Astrocyte of the hippocampus (primary cell): ENCODE measurements around the gene PCED1A.
A peak's percentile ranks its signal among the peaks of the same experiment; 100 is the strongest.

Experiments used
- DNase-seq: peaks from one replicate; pipeline ENCODE4 v3.0.0; 2011; ENCODE audit warnings: low read depth, low spot score

The PCED1A gene

GRCh38 chr20:2804852-2805688 is 35.4 kb downstream of the PCED1A start:
- peak; percentile 23 for DNase-seq

- no peak for DNase-seq
Observed at GRCh38 chr20:2804041-2804828, 36.2 kb downstream of the PCED1A start.

GRCh38 chr20:2801286-2801728 is 39.1 kb downstream of the PCED1A start:
- DNase-seq: no peak

GRCh38 chr20:2800521-2801285 is 39.8 kb downstream of the PCED1A start, which contains the start of gene CPXM1:
Gene CPXM1, minus strand, starts transcription at chr20:2800627. Its CDS starts 55 bp downstream, at chr20:2800572.
- DNase-seq: peak; percentile 51

GRCh38 chr20:2799688-2800520 is 40.6 kb downstream of the PCED1A start:
- DNase-seq: peak; percentile 51

- no peak for DNase-seq
Observed at GRCh38 chr20:2799271-2799670, 41.2 kb downstream of the PCED1A start.

- DNase-seq: no peak
Observed at GRCh38 chr20:2798814-2799213, 41.6 kb downstream of the PCED1A start.

- DNase-seq: no peak
Observed at GRCh38 chr20:2798095-2798805, 42.2 kb downstream of the PCED1A start.

- DNase-seq: no peak
Observed at GRCh38 chr20:2797136-2797983, 43.1 kb downstream of the PCED1A start.

GRCh38 chr20:2796011-2796660 is 44.3 kb downstream of the PCED1A start:
- DNase-seq: no peak

- DNase-seq: no peak
Observed at GRCh38 chr20:2795451-2795850, 45.0 kb downstream of the PCED1A start.

GRCh38 chr20:2794866-2795447 is 45.5 kb downstream of the PCED1A start:
- no peak for DNase-seq

GRCh38 chr20:2794202-2794748 is 46.2 kb downstream of the PCED1A start:
- no peak for DNase-seq

- DNase-seq: no peak
Observed at GRCh38 chr20:2793471-2793870, 47.0 kb downstream of the PCED1A start.
